GM18505 (cell line): ENCODE measurements around the gene DCN.

Source experiments
- ATAC-seq: cut with Tn5 transposase; IDR thresholded peaks from one replicate; pipeline ENCODE4 v1.9.1; 2021; ENCODE audit not compliant: unreplicated experiment
- POLR2A ChIP-seq: IDR thresholded peaks from 4 replicates; pipeline ENCODE4 v1.6.1; 2011; ENCODE audit warnings: borderline replicate concordance; ENCODE audit not compliant: insufficient read depth, insufficient read length; ENCODE audit errors: extremely low read depth

DCN gene

GRCh38 chr12:91179315-91179714 lies 3.3 kb downstream of the DCN start:
- no peak for TF ChIP-seq POLR2A
- ATAC-seq: no peak

- no peak for TF ChIP-seq POLR2A
- no peak for ATAC-seq
These were observed 3.8 kb downstream of the DCN start for GRCh38 chr12:91178781-91179180.

GRCh38 chr12:91178139-91178561 lies 4.5 kb downstream of the DCN start:
- no peak for TF ChIP-seq POLR2A
- ATAC-seq: no peak

- ATAC-seq: no peak
- no peak for TF ChIP-seq POLR2A
These were observed 5.2 kb downstream of the DCN start for GRCh38 chr12:91177381-91177780.

- ATAC-seq: no peak
- TF ChIP-seq POLR2A: no peak
These were observed 5.7 kb downstream of the DCN start for GRCh38 chr12:91176915-91177314.

GRCh38 chr12:91176358-91176757 lies 6.3 kb downstream of the DCN start:
- ATAC-seq: no peak
- TF ChIP-seq POLR2A: no peak

GRCh38 chr12:91173124-91173523 lies 9.5 kb downstream of the DCN start:
- no peak for ATAC-seq

GRCh38 chr12:91172096-91172495 lies 10.5 kb downstream of the DCN start:
- no peak for TF ChIP-seq POLR2A
- ATAC-seq: no peak

More at GRCh38 chr12:91173124-91173523, 9.5 kb downstream of the DCN start:
- no peak for TF ChIP-seq POLR2A

GRCh38 chr12:91171476-91171875 lies 11.1 kb downstream of the DCN start:
- no peak for TF ChIP-seq POLR2A
- ATAC-seq: no peak

GRCh38 chr12:91163116-91163515 lies 19.5 kb downstream of the DCN start:
- no peak for TF ChIP-seq POLR2A
- no peak for ATAC-seq

- no peak for ATAC-seq
- TF ChIP-seq POLR2A: no peak
These were observed 21.6 kb downstream of the DCN start for GRCh38 chr12:91161009-91161408.

GRCh38 chr12:91155990-91156389 lies 26.6 kb downstream of the DCN start:
- no peak for TF ChIP-seq POLR2A
- ATAC-seq: no peak

GRCh38 chr12:91154131-91154530 lies 28.5 kb downstream of the DCN start:
- TF ChIP-seq POLR2A: no peak
- ATAC-seq: no peak

- no peak for ATAC-seq
- TF ChIP-seq POLR2A: no peak
These were observed 38.6 kb downstream of the DCN start for GRCh38 chr12:91144053-91144452.

- ATAC-seq: no peak
- TF ChIP-seq POLR2A: no peak
These were observed 39.4 kb downstream of the DCN start for GRCh38 chr12:91143206-91143605.

- no peak for TF ChIP-seq POLR2A
These were observed 40.4 kb downstream of the DCN start for GRCh38 chr12:91142221-91142631.

More at GRCh38 chr12:91142221-91142631, 40.4 kb downstream of the DCN start:
- no peak for ATAC-seq
